ENCODE results near the gene MUC21. TPM values are rescaled to one million over a fixed set of nuclear protein-coding genes. Genes with fewer than 3 reads are reported as not detected.
"Not testable (repeated sequence)": the region's sequence is repeated elsewhere in the genome, so short reads cannot be mapped to it uniquely, and the experiment has no call there.

The MUC21 gene
- total RNA-seq, 6 experiments from 2014 or later, result 0.11 TPM; not detected in 5

DNA sequence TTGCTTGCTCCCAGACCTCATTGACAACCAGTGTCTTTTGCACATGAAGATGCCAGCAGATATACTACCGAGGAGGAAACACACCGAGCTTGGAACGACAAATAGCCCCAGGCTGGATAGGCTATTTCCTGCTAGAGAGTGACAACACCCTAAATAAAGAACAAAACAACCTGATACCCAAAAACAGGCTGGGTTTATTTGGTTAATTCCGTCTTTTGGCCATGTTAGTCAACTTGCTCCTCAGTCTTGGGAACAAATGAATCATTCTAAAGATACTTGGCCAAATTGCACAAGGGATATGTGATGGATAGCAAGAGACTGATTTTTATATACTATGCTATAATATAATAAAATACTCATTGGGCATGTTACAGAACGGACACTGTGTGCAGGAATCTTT is 15.3 kb downstream of the MUC21 start:
- no peaks in the 10 kb centered on the region for H3K27me3 ChIP-seq
- no peak for TF ChIP-seq POLR2A (IDR thresholded peaks at IDR 0.05)
- TF ChIP-seq, protein P1, sequence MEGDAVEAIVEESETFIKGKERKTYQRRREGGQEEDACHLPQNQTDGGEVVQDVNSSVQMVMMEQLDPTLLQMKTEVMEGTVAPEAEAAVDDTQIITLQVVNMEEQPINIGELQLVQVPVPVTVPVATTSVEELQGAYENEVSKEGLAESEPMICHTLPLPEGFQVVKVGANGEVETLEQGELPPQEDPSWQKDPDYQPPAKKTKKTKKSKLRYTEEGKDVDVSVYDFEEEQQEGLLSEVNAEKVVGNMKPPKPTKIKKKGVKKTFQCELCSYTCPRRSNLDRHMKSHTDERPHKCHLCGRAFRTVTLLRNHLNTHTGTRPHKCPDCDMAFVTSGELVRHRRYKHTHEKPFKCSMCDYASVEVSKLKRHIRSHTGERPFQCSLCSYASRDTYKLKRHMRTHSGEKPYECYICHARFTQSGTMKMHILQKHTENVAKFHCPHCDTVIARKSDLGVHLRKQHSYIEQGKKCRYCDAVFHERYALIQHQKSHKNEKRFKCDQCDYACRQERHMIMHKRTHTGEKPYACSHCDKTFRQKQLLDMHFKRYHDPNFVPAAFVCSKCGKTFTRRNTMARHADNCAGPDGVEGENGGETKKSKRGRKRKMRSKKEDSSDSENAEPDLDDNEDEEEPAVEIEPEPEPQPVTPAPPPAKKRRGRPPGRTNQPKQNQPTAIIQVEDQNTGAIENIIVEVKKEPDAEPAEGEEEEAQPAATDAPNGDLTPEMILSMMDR (IDR thresholded peaks at IDR 0.05), result no peak
- 50% methylated on average over 4 of the region's 5 CpGs for WGBS (ENCODE audit: insufficient coverage, low coverage, low lambda C conversion rate, missing lambda C conversion rate)
- H3K36me3 ChIP-seq, result no peaks in the 10 kb centered on the region
- intact Hi-C loops (cut with DNase I), result no loop called here
- H3K4me3 ChIP-seq, result no peak overlapping the region
- no peak for ATAC-seq
- no peak overlapping the region for H3K27ac ChIP-seq
- no peaks in the 10 kb centered on the region for H3K9me3 ChIP-seq
- H3K4me1 ChIP-seq, result no peaks in the 10 kb centered on the region
- no peak for DNase-seq

DNA sequence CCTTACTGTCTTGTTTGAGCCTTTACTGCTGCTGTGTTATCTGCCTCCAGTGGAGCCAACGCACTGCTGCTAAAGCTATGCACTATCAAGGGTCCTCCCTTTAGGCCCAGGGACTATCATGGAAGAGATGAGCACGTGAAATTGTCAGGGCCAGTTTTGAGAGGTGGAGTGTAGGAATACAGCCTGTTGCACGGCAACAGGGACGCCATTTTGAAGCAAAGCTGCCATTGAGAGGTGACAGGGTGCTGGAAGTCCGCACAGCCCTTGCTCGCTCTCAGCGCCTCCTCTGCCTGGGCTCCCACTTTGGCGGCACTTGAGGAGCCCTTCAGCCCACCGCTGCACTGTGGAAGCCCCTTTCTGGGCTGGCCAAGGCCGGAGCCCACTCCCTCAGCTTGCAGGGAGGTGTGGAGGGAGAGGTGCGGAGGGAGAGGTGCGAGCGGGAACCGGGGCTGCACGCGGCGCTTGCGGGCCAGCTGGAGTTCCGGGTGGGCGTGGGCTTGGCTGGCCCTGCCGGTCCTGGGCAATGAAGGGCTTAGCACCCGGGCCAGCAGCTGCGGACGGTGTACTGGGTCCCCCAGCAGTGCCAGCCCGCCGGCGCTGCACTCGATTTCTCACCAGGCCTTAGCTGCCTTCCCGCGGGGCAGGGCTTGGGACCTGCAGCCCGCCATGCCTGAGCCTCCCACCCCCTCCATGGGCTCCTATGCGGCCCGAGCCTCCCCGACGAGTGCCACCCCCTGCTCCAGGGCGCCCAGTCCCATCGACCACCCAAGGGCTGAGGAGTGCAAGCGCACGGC is 16.7 kb downstream of the MUC21 start:
- H3K27ac ChIP-seq; H3K4me3 ChIP-seq; H3K27me3 ChIP-seq; intact Hi-C loops (cut with DNase I); H3K4me1 ChIP-seq; H3K36me3 ChIP-seq; ATAC-seq; H3K9me3 ChIP-seq; DNase-seq: not testable (repeated sequence)
- 79% methylated on average over 4 of the region's 39 CpGs for WGBS (ENCODE audit: insufficient coverage, low coverage, low lambda C conversion rate, missing lambda C conversion rate)

DNA sequence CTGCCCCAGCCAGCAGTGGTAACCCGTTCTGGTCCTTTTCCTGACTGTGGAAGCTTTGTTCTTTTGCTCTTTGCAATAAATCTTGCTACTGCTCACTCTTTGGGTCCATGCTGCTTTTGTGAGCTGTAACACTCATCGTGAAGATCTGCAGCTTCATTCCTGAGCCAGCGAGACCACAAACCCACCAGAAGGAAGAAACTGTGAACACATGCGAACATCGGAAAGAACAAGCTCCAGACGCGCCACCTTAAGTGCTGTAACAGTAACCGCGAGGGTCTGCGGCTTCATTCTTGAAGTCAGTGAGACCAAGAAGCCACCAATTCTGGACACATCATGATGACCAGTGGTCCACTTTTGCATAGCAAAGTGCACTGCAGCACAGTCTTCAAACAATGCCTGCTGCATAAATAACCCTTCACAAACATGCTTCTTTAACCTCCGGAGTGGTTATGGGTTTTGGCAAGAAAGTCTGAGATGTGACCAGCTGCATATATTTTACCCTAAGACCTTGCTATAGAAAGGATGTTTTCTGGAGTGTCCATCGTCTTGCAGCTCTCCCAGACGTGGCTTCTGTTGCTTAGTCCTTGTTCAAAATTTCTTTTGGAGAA is 17.9 kb downstream of the MUC21 start:
- intact Hi-C loops (cut with DNase I), result no loop called here
- WGBS (ENCODE audit: insufficient coverage, low coverage, low lambda C conversion rate, missing lambda C conversion rate), result 66% methylated on average over 7 of the region's 13 CpGs
- H3K4me1 ChIP-seq, result no peaks in the 10 kb centered on the region
- no peaks in the 10 kb centered on the region for H3K27me3 ChIP-seq
- no peaks in the 10 kb centered on the region for H3K9me3 ChIP-seq
- no peak overlapping the region for H3K27ac ChIP-seq
- H3K4me3 ChIP-seq, result no peak overlapping the region
- no peak for TF ChIP-seq POLR2A (IDR thresholded peaks at IDR 0.05)
- TF ChIP-seq, protein P1 (IDR thresholded peaks at IDR 0.05), result no peak
- no peaks in the 10 kb centered on the region for H3K36me3 ChIP-seq
- ATAC-seq (no peak), DNase-seq (no peak)

DNA sequence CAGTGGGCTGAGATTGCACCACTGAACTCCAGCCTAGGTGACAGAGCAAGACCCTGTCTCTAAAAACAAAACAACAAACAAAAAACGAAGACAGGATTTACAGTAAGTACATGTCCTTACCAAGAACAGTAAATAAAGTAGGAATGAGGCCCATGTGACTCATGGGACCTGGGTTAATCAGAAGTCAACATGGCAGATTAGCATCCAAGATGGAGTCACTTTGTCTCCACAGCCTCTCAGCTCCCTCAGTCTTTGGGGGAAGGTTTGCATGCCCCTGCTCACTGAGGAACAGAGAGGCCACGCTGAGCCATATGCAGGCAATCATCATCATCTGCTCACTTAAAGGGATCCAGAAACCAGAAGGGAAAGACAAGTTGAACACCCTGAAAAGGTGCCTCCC is 19.0 kb downstream of the MUC21 start:
- 67% methylated on average over 2 of the region's 2 CpGs for WGBS (ENCODE audit: insufficient coverage, low coverage, low lambda C conversion rate, missing lambda C conversion rate)
- Histone ChIP-seq H3K27me3 (no peaks in the 10 kb centered on the region), H3K36me3 (no peaks in the 10 kb centered on the region), H3K9me3 (no peaks in the 10 kb centered on the region), H3K4me3 (no peak overlapping the region), H3K27ac (no peak overlapping the region), H3K4me1 (no peaks in the 10 kb centered on the region)
- intact Hi-C loops (cut with DNase I), result no loop called here
- no peak for TF ChIP-seq POLR2A (IDR thresholded peaks at IDR 0.05)
- TF ChIP-seq, protein P1 (IDR thresholded peaks at IDR 0.05), result no peak
- no peak for ATAC-seq
- DNase-seq, result no peak

DNA sequence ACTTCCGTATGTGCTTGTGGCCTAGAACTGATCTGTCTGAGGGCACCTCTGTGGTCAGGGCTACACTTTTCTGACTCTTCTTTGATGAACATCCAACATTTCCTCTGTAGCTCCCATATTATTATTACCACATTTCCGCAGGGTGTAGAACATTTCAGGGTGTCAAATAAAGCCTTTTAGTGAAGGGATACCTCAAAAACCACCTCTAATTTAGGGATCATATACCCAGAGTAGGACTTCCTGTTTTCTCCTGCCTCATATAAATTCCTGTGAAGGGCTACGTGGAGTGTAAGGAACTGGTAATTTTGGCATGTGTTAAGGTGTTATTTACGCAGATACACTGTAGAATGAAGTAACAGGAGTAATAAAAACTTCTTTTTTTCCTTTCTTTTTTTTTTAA is 21.3 kb downstream of the MUC21 start:
- ATAC-seq, result no peak
- H3K36me3 ChIP-seq, result no peaks in the 10 kb centered on the region
- H3K4me3 ChIP-seq, result no peak overlapping the region
- H3K27ac ChIP-seq, result no peak overlapping the region
- no peaks in the 10 kb centered on the region for H3K9me3 ChIP-seq
- intact Hi-C loops (cut with DNase I), result no loop called here
- no peaks in the 10 kb centered on the region for H3K4me1 ChIP-seq
- no peaks in the 10 kb centered on the region for H3K27me3 ChIP-seq
- TF ChIP-seq, protein P1 (IDR thresholded peaks at IDR 0.05), result no peak
- TF ChIP-seq POLR2A (IDR thresholded peaks at IDR 0.05), result no peak
- WGBS (ENCODE audit: insufficient coverage, low coverage, low lambda C conversion rate, missing lambda C conversion rate), result 46% methylated on average over 3 of the region's 4 CpGs
- no peak for DNase-seq
